ENCODE data around the gene HIPK2.

HIPK2 gene

GRCh38 chr7:139580435-139580834, 197.4 kb downstream of the HIPK2 start:
- DNase-seq = no peak

- DNase-seq = no peak
Measured at GRCh38 chr7:139576179-139576973, 201.4 kb downstream of the HIPK2 start.

GRCh38 chr7:139575338-139575680, 202.5 kb downstream of the HIPK2 start:
- DNase-seq = no peak

- DNase-seq = no peak
Measured at GRCh38 chr7:139574618-139575337, 203.0 kb downstream of the HIPK2 start.

- no peak for DNase-seq
Measured at GRCh38 chr7:139573871-139574270, 203.9 kb downstream of the HIPK2 start.

GRCh38 chr7:139572704-139573385, 205.0 kb downstream of the HIPK2 start:
- no peak for DNase-seq

GRCh38 chr7:139572071-139572470, 205.7 kb downstream of the HIPK2 start:
- no peak for DNase-seq

GRCh38 chr7:139571651-139572050, 206.1 kb downstream of the HIPK2 start:
- DNase-seq = no peak

- DNase-seq = no peak
Measured at GRCh38 chr7:139571190-139571589, 206.6 kb downstream of the HIPK2 start.

GRCh38 chr7:139570626-139571025, 207.2 kb downstream of the HIPK2 start:
- no peak for DNase-seq

GRCh38 chr7:139570119-139570518, 207.7 kb downstream of the HIPK2 start:
- DNase-seq = no peak

- no peak for DNase-seq
Measured at GRCh38 chr7:139568813-139569490, 208.8 kb downstream of the HIPK2 start.

GRCh38 chr7:139568346-139568675, 209.5 kb downstream of the HIPK2 start:
- no peak for DNase-seq

- no peak for DNase-seq
Measured at GRCh38 chr7:139567647-139568345, 210.0 kb downstream of the HIPK2 start.

- DNase-seq = no peak
Measured at GRCh38 chr7:139566736-139567646, 210.8 kb downstream of the HIPK2 start.

- DNase-seq = no peak
Measured at GRCh38 chr7:139566075-139566474, 211.7 kb downstream of the HIPK2 start.

- no peak for DNase-seq
Measured at GRCh38 chr7:139563856-139564255, 213.9 kb downstream of the HIPK2 start.

- no peak for DNase-seq
Measured at GRCh38 chr7:139562961-139563565, 214.7 kb downstream of the HIPK2 start.

- no peak for DNase-seq
Measured at GRCh38 chr7:139562491-139562890, 215.3 kb downstream of the HIPK2 start.

- DNase-seq = no peak
Measured at GRCh38 chr7:139560678-139561077, 217.1 kb downstream of the HIPK2 start.

GRCh38 chr7:139560199-139560598, 217.6 kb downstream of the HIPK2 start:
- no peak for DNase-seq

All from stimulated activated CD4-positive, alpha-beta T cell treated with anti-CD3 and anti-CD28 coated beads, Interleukin-4, amount 100 ng/mL, for 1 hour (primary cell).